SK-N-SH (cell line): Measurements from ENCODE around the gene PYGM. TPM values are rescaled to one million over a fixed set of nuclear protein-coding genes. Genes with fewer than 3 reads are reported as not detected.
A peak's percentile ranks its signal among the peaks of the same experiment; 100 is the strongest.

Experiments used
- CTCF ChIA-PET: fragments of 300-600, 350-600 bp; formaldehyde crosslinking; extraction: SDS; loops from one replicate; lab custom pipeline; 2021; lab: Yijun Ruan, JAX
- POLR2A ChIA-PET: fragments of 350-600 bp; sonication (Branson Sonifier 250); formaldehyde crosslinking; extraction: SDS; loops from one replicate; lab custom pipeline; 2020; ENCODE audit warnings: antibody characterized with exemption, inconsistent platforms; lab: Yijun Ruan, JAX
- DNase-seq: peaks from one replicate; pipeline ENCODE4 v3.0.0; 2012
- H2AFZ ChIP-seq: fragments of 200-600 bp; sonication (generic); 2 replicates; pipeline ENCODE4 v1.8.1; 2016; ENCODE audit warnings: antibody characterized with exemption, mild to moderate bottlenecking, low read depth
- H3F3A ChIP-seq: fragments of 200-600 bp; sonication (generic); replicated peaks from 2 replicates; pipeline ENCODE3; 2016; ENCODE audit warnings: antibody characterized with exemption, mild to moderate bottlenecking; ENCODE audit not compliant: insufficient read depth
- H3K27ac ChIP-seq, 2 experiments: fragments of 200-500 bp in 1 of 2; fragments of 200-600 bp in 1 of 2; sonication (Bioruptor generic) in 1 of 2; sonication (generic), shearing (Covaris generic) in 1 of 2; 2 replicates each; pipeline versions ENCODE4 v1.5.1 to v1.6.1; 2014 to 2016; ENCODE audit warnings: low read depth in 2 of 2, inconsistent platforms in 1 of 2, low read length in 1 of 2, mild to moderate bottlenecking in 1 of 2, mixed read lengths in 1 of 2
- H3K27me3 ChIP-seq: fragments of 200-600 bp; sonication (generic), shearing (Covaris generic); 2 replicates; pipeline ENCODE4 v1.6.1; 2016; ENCODE audit warnings: mixed run types; ENCODE audit not compliant: insufficient read depth
- H3K36me3 ChIP-seq, 2 experiments: fragments of 200-500 bp in 1 of 2; fragments of 200-600 bp in 1 of 2; sonication (Bioruptor generic) in 1 of 2; sonication (generic) in 1 of 2; replicated peaks in 1 of 2; 2 replicates each; pipeline versions ENCODE3 to v1.5.1; 2014 to 2016; ENCODE audit warnings: low read length in 1 of 2, mild to moderate bottlenecking in 1 of 2; ENCODE audit not compliant: insufficient read depth in 2 of 2, control insufficient read depth in 1 of 2
- H3K4me1 ChIP-seq, 2 experiments: fragments of 200-500 bp in 1 of 2; fragments of 200-600 bp in 1 of 2; sonication (Bioruptor generic) in 1 of 2; sonication (generic), shearing (Covaris generic) in 1 of 2; 2 replicates each; pipeline versions ENCODE4 v1.5.1 to v1.6.1; 2014 to 2016; ENCODE audit warnings: low read depth in 1 of 2, low read length in 1 of 2, mixed run types in 1 of 2; ENCODE audit not compliant: insufficient read depth in 2 of 2, control insufficient read depth in 1 of 2
- H3K4me2 ChIP-seq: fragments of 200-600 bp; sonication (generic), shearing (Covaris generic); 2 replicates; pipeline ENCODE4 v1.6.1; 2017; ENCODE audit warnings: mixed run types
- H3K4me3 ChIP-seq, 2 experiments: fragments of 200-500 bp in 1 of 2; fragments of 200-600 bp in 1 of 2; sonication (Bioruptor generic) in 1 of 2; sonication (generic), shearing (Covaris generic) in 1 of 2; 2 replicates each; pipeline versions ENCODE4 v1.5.1 to v1.8.1; 2014 to 2016; ENCODE audit warnings: low read depth in 2 of 2, inconsistent platforms in 1 of 2, low read length in 1 of 2, mild to moderate bottlenecking in 1 of 2, mixed read lengths in 1 of 2, moderate library complexity in 1 of 2
- H3K79me2 ChIP-seq: fragments of 200-600 bp; sonication (generic); 2 replicates; pipeline ENCODE4 v1.8.1; 2017; ENCODE audit warnings: mild to moderate bottlenecking; ENCODE audit not compliant: insufficient read depth
- H3K9ac ChIP-seq: fragments of 200-600 bp; sonication (generic); 2 replicates; pipeline ENCODE4 v1.6.1; 2017; ENCODE audit warnings: mixed run types
- H3K9me2 ChIP-seq: fragments of 200-600 bp; sonication (generic); 2 replicates; pipeline ENCODE4 v1.6.1; 2017; ENCODE audit warnings: mixed run types
- H3K9me3 ChIP-seq: fragments of 200-600 bp; sonication (generic); 2 replicates; pipeline ENCODE4 v1.6.1; 2017; ENCODE audit warnings: mixed run types, mild to moderate bottlenecking, moderate library complexity
- H4K20me1 ChIP-seq: fragments of 200-600 bp; sonication (generic); 2 replicates; pipeline ENCODE4 v1.6.1; 2017; ENCODE audit warnings: mild to moderate bottlenecking, mixed run types; ENCODE audit not compliant: insufficient read depth
- CHD2 ChIP-seq: fragments of 150-350 bp; IDR thresholded peaks from 2 replicates; pipeline ENCODE4 v1.6.1; 2018; ENCODE audit warnings: low read length; ENCODE audit not compliant: partially characterized antibody
- FOXM1 ChIP-seq: IDR thresholded peaks from 2 replicates; pipeline ENCODE4 v1.4.0; 2012; ENCODE audit warnings: low read depth, mild to moderate bottlenecking
- GATA2 ChIP-seq: sonication (generic); formaldehyde crosslinking; IDR thresholded peaks from 2 replicates; pipeline ENCODE4 v1.5.0; 2020; ENCODE audit warnings: mild to moderate bottlenecking, missing genetic modification reagents
- NFIC ChIP-seq: IDR thresholded peaks from 2 replicates; pipeline ENCODE4 v1.4.0; 2012; ENCODE audit warnings: borderline replicate concordance
- NRF1 ChIP-seq: IDR thresholded peaks from 2 replicates; pipeline ENCODE4 v1.6.1; 2012; ENCODE audit warnings: low read depth, mild to moderate bottlenecking, low read length
- RAD21 ChIP-seq: IDR thresholded peaks from 2 replicates; pipeline ENCODE4 v1.6.1; 2012; ENCODE audit warnings: mild to moderate bottlenecking, low read length
- TCF12 ChIP-seq: IDR thresholded peaks from 2 replicates; pipeline ENCODE4 v1.4.0; 2012
- TEAD4 ChIP-seq: IDR thresholded peaks from 2 replicates; pipeline ENCODE4 v1.4.0; 2012; ENCODE audit warnings: mild to moderate bottlenecking, borderline replicate concordance; ENCODE audit not compliant: insufficient read depth
- YY1 ChIP-seq: IDR thresholded peaks from 2 replicates; pipeline ENCODE4 v1.4.0; 2012; ENCODE audit warnings: low read depth, mild to moderate bottlenecking
- WGBS: methylation state at CpG from one replicate; pipeline ENCODE4 v1.1.6; 2017; ENCODE audit warnings: low lambda C conversion rate; 5-methylcytosine and 5-hydroxymethylcytosine counted together
- polyA plus RNA-seq, 3 experiments: library from polyadenylated mRNA; depleted of rRNA; stranded (reverse); fragments of >200 nt; gene quantifications; 2 replicates each; pipeline ENCODE4 v1.2.3, GENCODE V29; 2012
- TF ChIP-seq, protein P1 (sequence below): fragments of 200-600 bp; sonication (generic); IDR thresholded peaks from 2 replicates; pipeline ENCODE4 v1.6.1; 2017; ENCODE audit warnings: antibody characterized with exemption, mild to moderate bottlenecking, moderate library complexity
- TF ChIP-seq, protein P2 (sequence below): fragments of 150-350 bp; IDR thresholded peaks from 2 replicates; pipeline ENCODE4 v1.6.1; 2016; ENCODE audit warnings: mild to moderate bottlenecking, low read depth, low read length
- TF ChIP-seq, protein P3 (sequence below): IDR thresholded peaks from 2 replicates; pipeline ENCODE4 v1.4.0; 2012; ENCODE audit warnings: low read depth

Gene PYGM
- polyA plus RNA-seq, 1 of the 3 experiments (the other 2 are of a cell fraction): 0.08 TPM

DNA sequence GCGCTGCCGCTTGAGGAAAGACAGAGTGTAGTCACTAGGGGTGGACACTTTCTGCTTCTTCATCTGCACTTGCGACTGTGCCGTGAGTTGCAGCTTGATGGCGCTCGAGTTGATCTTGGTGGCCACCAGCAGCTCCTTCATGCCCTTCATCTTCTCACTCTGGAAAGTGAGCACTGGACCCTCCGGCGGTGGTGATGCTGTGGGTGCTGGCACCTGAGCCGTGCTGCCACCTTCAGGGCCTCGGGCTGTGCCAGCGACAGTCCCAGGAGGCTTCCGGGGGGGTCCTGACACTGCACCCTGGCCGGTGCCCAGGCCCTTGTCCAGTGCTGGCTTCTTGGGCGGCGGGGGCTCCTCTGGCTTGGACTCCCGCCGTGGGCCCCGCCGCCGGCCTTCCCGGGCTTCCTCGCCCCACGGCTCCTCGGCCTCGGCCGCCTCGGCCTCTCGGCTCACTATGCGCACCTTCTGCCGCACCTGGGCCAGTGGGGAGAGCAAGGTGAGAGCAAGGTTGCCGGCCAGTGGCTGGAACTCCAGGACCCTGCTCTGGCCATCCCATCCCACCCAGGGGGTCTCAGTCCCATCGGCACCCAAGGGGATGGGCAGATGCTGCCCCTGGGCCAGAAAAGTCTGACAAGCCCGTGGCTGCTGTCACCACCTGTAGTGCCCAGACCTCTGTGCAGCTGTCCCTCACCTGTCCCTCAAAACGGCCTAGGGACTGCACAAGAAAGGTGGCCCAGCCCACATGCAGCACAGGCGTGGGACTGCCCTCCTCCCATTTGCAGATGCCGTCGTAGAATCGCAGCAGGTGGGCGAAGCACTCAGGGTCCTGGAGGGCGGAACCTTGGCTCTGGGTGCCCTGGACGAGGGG lies 44.8 kb upstream of the PYGM start:
- Histone ChIP-seq H2AFZ (no peak overlapping the region), H3K79me2 (peaks cover 9% of the 10 kb centered on the region), H3K9me2 (no peaks in the 10 kb centered on the region), H3K36me3 (peaks cover 0 to 36% of the 10 kb centered on the region in 2 experiments), H3K4me2 (peak overlapping the region; percentile 87), H4K20me1 (no peaks in the 10 kb centered on the region), H3F3A (peaks cover 3% of the 10 kb centered on the region), H3K9me3 (no peaks in the 10 kb centered on the region), H3K27ac (no peak overlapping the region; a peak in 1 of 4 replicates), H3K4me3 (no peak overlapping the region), H3K9ac (no peak overlapping the region), H3K27me3 (no peaks in the 10 kb centered on the region), H3K4me1 (peaks cover 14 to 24% of the 10 kb centered on the region in 2 experiments; a peak in 3 of 4 replicates)
- WGBS: 91% methylated on average over 20 of the region's 41 CpGs
- ChIA-PET CTCF (interaction anchor here (1.0 to 3.3 kb wide), 5 partner anchors 8 to 116 kb away, joined by 3 to 20 read pairs (median 4); partner anchors contain the start of genes CDC42BPG and RASGRP2), POLR2A (interaction anchor here (0.7 kb wide), 1 partner anchor 26 kb away, joined by 3 read pairs; the partner anchor contains the start of gene SF1)
- TF ChIP-seq NRF1: no peak
- no peak for TF ChIP-seq FOXM1
- no peak for TF ChIP-seq NFIC
- TF ChIP-seq, protein P1, sequence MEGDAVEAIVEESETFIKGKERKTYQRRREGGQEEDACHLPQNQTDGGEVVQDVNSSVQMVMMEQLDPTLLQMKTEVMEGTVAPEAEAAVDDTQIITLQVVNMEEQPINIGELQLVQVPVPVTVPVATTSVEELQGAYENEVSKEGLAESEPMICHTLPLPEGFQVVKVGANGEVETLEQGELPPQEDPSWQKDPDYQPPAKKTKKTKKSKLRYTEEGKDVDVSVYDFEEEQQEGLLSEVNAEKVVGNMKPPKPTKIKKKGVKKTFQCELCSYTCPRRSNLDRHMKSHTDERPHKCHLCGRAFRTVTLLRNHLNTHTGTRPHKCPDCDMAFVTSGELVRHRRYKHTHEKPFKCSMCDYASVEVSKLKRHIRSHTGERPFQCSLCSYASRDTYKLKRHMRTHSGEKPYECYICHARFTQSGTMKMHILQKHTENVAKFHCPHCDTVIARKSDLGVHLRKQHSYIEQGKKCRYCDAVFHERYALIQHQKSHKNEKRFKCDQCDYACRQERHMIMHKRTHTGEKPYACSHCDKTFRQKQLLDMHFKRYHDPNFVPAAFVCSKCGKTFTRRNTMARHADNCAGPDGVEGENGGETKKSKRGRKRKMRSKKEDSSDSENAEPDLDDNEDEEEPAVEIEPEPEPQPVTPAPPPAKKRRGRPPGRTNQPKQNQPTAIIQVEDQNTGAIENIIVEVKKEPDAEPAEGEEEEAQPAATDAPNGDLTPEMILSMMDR: no peak
- TF ChIP-seq CHD2: no peak
- TF ChIP-seq, protein P2, sequence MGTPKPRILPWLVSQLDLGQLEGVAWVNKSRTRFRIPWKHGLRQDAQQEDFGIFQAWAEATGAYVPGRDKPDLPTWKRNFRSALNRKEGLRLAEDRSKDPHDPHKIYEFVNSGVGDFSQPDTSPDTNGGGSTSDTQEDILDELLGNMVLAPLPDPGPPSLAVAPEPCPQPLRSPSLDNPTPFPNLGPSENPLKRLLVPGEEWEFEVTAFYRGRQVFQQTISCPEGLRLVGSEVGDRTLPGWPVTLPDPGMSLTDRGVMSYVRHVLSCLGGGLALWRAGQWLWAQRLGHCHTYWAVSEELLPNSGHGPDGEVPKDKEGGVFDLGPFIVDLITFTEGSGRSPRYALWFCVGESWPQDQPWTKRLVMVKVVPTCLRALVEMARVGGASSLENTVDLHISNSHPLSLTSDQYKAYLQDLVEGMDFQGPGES: no peak
- no peak for TF ChIP-seq RAD21
- TF ChIP-seq YY1: no peak
- TF ChIP-seq TEAD4: no peak
- TF ChIP-seq GATA2 (CRISPR knock-in tag): no peak
- TF ChIP-seq, protein P3, sequence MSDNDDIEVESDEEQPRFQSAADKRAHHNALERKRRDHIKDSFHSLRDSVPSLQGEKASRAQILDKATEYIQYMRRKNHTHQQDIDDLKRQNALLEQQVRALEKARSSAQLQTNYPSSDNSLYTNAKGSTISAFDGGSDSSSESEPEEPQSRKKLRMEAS: no peak
- DNase-seq: no peak

DNA sequence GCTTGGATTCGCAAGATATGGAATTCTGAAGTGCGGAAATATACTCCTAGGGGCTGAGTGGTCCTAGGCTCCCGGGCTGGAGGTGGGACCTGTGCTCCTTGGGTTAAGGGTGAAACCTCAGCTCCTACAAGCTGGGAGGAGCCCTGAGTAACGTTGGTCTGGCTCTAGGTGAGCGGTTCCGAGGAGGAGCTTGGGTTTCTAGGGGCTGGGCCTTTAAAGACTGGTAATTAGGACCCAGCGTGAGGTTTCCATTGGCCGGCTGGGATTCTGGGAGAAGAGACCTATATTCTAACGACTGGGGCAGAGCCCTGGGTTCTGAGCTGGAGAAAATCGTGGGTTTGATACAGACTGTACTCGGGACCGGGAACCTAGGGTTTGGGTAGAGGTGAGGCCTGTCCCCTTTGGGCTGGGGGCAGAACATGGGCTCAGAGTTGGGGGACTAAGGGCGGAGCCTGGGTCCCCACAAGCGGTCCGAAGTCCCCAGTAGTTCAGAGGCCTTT lies 44.1 kb upstream of the PYGM start:
- Histone ChIP-seq H2AFZ (peak overlapping the region; percentile 75), H4K20me1 (no peaks in the 10 kb centered on the region), H3K9ac (peak overlapping the region; percentile 81), H3K4me2 (peak overlapping the region; percentile 87), H3K36me3 (peaks cover 0 to 39% of the 10 kb centered on the region in 2 experiments), H3K27ac (peak overlapping the region; percentile 89 to 90)
- POLR2A ChIA-PET: interaction anchor here (0.7 kb wide), 1 partner anchor 25 kb away, joined by 3 read pairs; the partner anchor contains the start of gene SF1
- WGBS: 52% methylated on average over 15 of the region's 15 CpGs
- CTCF ChIA-PET: interaction anchor here (1.0 to 3.3 kb wide), 5 partner anchors 9 to 115 kb away, joined by 3 to 20 read pairs (median 4); partner anchors contain the start of genes CDC42BPG and RASGRP2
- no peak for DNase-seq
- TF ChIP-seq TEAD4 (no peak), TCF12 (no peak)
- TF ChIP-seq, all 33 proteins: peak for 0
- no peaks in the 10 kb centered on the region for H3K9me3 ChIP-seq
- H3K4me3 ChIP-seq: peak overlapping the region; percentile 69 to 78
- H3K9me2 ChIP-seq: no peaks in the 10 kb centered on the region
- peaks cover 2% of the 10 kb centered on the region; the same call in 1 of the 2 replicates for H3K79me2 ChIP-seq
- H3K27me3 ChIP-seq: no peaks in the 10 kb centered on the region
- peaks cover 3% of the 10 kb centered on the region for H3F3A ChIP-seq
- H3K4me1 ChIP-seq: peaks cover 7 to 20% of the 10 kb centered on the region in 2 experiments; a peak in 3 of 4 replicates
